T1000 (cell line): ENCODE data around the gene CELSR3.

ENCODE experiments used
- DNase-seq: peaks from one replicate; lab custom pipeline; 2025; ENCODE audit warnings: mixed read lengths; lab: John Stamatoyannopoulos, UW

CELSR3 gene

GRCh38 chr3:48634661-48635221 lies 27.9 kb downstream of the CELSR3 start:
- DNase-seq, result peak; percentile 38

DNA sequence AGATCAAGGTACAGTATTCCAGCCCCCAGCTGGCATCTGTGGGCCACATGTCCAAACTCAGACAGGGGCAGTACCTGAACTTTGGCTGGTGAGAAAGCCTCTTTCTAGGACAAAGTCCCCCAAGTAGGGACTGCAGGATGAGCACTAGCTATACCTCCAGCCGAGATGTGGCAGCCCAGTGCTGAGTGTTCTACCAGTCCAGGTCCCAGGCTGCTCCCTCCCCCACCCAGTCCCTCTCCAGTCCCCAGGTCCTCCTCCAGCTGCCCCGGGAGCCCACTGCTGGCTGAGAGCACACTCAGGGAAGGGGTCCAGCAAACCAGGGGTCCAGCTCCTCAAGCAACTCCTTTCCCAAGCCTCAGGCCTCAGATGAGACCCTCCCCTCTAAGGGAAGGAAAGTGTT lies 28.9 kb downstream of the CELSR3 start:
- no peak for DNase-seq

- DNase-seq, result no peak
Measured at GRCh38 chr3:48633256-48633655, 29.4 kb downstream of the CELSR3 start.

DNA sequence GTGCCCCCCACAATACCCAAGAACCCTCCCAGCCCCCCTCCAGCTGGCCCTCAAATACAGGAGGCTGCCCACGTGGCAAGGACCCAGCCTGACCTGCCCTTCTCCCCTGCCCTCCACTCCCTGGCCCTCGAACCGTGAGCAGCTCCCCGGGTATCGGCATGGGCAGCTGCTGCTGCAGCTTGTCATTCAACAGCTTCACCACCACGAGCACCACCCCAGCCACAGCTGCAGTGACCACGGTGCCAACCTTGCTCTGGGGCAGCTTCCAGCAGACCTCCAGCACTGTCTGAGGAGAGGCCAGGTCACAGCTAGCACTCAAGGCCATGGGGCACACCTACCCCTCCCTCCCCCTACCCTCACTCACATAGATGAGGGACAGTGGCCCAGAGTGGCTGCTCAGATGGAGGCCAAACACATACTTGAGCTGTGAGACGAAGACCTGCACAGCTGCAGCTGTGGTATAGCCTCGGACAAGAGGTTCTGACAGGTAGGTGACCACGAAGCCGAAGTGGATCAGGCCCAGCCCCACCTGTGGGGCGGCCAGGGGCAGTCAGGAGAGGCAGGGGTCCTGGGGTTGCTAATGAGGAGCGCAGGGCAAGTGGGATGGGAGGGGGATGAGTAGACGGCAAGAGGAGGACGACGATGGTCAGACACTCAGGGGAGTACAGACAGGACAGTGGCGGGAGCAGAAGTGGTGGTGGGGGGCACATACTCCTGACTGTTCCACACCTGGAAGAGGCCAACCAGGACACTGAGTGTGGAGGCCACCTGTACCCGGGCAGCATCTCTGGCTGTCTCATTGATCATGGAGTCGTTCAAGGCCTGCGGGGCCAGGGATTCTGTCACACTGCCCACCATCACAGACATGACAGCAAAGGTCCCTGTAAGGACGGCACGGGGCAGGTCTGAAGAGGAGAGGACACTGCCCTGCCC lies 30.9 kb downstream of the CELSR3 start:
- DNase-seq, result no peak

GRCh38 chr3:48630833-48631232 lies 31.9 kb downstream of the CELSR3 start:
- DNase-seq, result no peak

DNA sequence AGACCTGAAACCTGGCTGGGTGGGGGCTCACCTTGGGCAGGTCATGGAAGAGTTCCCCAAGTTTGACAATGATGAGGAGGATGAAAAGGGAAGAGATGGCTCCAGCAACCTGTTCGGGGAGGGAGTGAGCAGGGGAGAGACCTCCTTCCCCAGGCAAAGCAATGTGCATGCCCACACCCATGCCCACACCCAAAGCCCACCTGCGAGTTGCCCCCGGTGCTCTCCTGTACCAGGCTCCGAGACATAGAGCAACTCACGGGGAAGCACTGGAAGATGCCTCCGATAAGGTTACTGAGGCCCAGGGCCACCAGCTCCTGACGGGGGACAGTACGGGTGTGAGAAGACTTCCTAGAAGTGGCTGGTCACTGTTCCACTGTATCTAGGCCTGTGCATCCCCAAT lies 32.3 kb downstream of the CELSR3 start:
- DNase-seq, result no peak

- no peak for DNase-seq
Measured at GRCh38 chr3:48629894-48630293, 32.8 kb downstream of the CELSR3 start.

GRCh38 chr3:48628277-48629017 lies 34.2 kb downstream of the CELSR3 start:
- DNase-seq, result no peak

DNA sequence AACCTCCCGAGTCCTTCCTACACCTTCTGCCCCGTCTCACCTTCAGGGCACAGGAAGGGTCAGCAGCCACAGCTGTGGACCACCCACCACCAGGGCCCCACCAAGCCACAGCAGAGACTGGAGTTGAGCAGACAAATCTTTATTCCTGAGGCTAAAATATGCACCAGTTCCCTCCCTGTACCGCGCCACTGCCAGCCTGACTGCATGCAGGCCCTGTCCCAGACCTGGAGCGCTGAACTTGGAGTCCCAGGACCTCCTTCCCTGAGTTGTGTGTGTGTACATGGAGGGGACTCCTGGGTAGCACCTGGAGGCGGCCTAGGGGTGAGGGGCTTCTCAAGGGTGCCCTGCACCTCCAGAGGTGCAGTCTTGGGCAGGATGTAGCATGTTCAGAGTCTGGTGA lies 37.1 kb downstream of the CELSR3 start:
- DNase-seq, result no peak

DNA sequence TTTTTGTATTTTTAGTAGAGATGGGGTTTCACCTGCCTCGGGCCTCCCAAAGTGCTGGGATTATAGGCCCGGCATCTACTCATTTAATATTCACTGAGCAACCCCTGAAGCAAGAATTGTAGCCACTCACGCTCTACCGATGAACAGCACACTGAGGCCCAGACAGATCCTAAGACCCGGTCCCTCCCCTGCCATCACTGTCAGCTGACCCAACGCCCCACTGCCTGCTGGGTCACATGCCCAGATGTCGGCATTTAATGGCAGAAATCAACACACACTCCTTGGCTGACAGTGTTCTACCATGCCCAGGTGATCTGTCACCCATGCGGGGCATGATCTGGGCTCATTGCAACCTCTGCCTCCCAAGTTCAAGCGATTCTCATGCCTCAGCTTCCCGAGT lies 37.9 kb downstream of the CELSR3 start:
- no peak for DNase-seq

- DNase-seq, result no peak
Measured at GRCh38 chr3:48623851-48624547, 38.7 kb downstream of the CELSR3 start.

DNA sequence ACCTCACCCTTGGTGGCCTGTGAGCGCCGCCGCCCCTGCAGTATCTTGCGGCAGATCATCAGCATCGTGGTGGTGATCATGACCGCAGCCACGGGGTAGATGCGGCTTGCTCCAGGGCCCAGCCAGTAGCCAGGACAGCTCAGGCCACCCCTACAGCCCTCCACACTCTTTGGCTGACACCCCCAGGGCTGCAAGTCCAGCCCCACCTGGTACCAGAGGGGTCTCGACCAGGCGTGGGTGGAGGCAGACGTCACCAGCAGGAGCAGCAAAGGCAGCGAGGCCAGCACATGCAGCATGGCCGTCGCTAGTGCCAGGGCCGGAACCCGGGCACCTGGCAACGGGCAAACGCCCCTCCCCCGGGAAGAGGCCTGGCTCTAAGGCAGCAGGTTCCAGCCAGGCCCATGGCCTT lies 41.2 kb downstream of the CELSR3 start, which contains the start of gene TMEM89:
Gene TMEM89 (minus strand): TSS at position 309 of the 409 bp plus-strand sequence. CDS start 13 bp downstream, at position 296.
- no peak for DNase-seq

- DNase-seq, result no peak
Measured at GRCh38 chr3:48619541-48620524, 42.9 kb downstream of the CELSR3 start.

- DNase-seq, result no peak
Measured at GRCh38 chr3:48617559-48617958, 45.1 kb downstream of the CELSR3 start.

DNA sequence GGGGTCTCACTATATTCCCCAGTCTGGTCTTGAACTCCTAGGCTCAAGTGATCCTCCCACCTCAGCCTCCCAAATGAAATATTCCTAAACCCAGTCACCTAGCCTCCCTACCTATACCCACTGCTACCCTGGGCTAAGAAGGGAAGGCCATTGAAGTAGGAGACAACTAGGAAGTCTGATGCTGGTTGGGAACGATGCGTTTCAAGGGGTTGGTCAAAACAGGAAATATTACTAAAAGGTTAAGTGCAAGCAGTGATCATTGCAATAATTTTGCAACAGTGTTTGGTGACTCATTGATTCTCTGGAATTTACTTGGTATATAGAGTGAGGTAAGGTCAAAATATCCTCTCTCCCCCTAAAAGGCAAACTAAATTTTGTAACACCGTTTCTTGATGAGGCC lies 48.6 kb downstream of the CELSR3 start:
- DNase-seq, result no peak

DNA sequence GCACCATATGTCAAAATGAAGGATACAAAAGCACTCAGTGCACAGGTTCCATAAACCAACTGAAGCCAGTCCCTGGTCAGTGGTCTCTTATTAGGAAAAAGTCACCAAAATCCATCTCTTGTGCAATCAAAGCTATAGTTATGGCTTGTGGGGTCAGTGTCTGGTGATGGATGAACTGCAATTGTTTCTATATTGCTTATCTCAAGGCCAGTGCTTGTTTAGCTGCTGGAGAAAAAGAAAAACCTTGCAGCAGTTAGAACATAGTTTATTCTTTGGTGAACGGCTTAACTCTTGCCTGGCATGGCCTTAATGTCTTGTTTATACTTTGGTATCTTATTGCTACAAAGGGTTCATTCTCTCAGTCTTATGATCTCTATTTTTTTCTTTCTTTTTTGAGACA lies 50.4 kb downstream of the CELSR3 start:
- DNase-seq, result no peak

- peak; percentile 91 for DNase-seq
Measured at GRCh38 chr3:48609088-48610005, 53.3 kb downstream of the CELSR3 start, which contains the start of gene UQCRC1. Gene UQCRC1 (minus strand): TSS chr3:48609646. CDS start chr3:48609620, 26 bp downstream.

GRCh38 chr3:48607519-48607918 lies 55.2 kb downstream of the CELSR3 start:
- no peak for DNase-seq

DNA sequence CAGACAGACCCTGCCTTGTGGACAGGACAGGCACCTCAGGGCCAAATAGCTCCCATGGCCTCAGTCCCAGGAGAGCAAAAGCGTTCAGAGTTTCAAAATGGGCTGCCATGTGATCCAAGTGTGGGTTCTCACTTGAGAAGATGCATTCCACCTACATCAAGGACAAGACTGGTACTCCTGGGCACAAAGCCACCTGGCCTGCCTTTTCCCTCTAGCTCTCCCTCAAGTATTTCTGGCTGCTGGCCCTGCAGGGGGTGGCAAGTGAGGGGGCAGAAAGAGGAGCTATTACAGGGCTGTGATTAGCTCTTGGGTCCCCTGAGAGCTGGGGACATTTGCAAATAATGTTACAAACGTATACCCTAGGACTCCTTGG lies 61.1 kb downstream of the CELSR3 start:
- DNase-seq, result no peak
